Activated B cell treated with CpG ODN at 0.5 μM for 24 hours (primary cell): Measurements from ENCODE around the gene INTS15. TPM values are rescaled to one million over a fixed set of nuclear protein-coding genes. Genes with fewer than 3 reads are reported as not detected.

Experiments
- ATAC-seq: fragments of 200-7000 bp; cut with Tn5 transposase; one replicate; pipeline ENCODE4 v1.10.0; 2021; ENCODE audit warnings: low read depth, mild to moderate bottlenecking, moderate library complexity
- CTCF ChIA-PET: fragments of 350-600 bp; sonication (Branson Sonifier 250); formaldehyde crosslinking; loops from one replicate; lab custom pipeline; 2021; ENCODE audit warnings: antibody characterized with exemption; lab: Charles Lee
- POLR2A ChIA-PET: fragments of 350-600 bp; sonication (Branson Sonifier 250); formaldehyde crosslinking; loops from one replicate; lab custom pipeline; 2021; ENCODE audit warnings: antibody characterized with exemption; lab: Charles Lee
- DNase-seq: peaks from one replicate; pipeline ENCODE4 v3.0.0; 2022
- H3K27ac Mint-ChIP-seq: one replicate; pipeline ENCODE4 v1.8.0; 2020; ENCODE audit warnings: mixed read lengths
- H3K27me3 Mint-ChIP-seq: one replicate; pipeline ENCODE4 v1.8.0; 2021; ENCODE audit warnings: mixed read lengths
- H3K36me3 Mint-ChIP-seq: one replicate; pipeline ENCODE4 v1.8.0; 2021; ENCODE audit warnings: low read depth, mixed read lengths
- H3K4me1 Mint-ChIP-seq: one replicate; pipeline ENCODE4 v1.8.0; 2021; ENCODE audit warnings: mixed read lengths
- H3K4me3 Mint-ChIP-seq: one replicate; pipeline ENCODE4 v1.8.0; 2020; ENCODE audit warnings: mild to moderate bottlenecking, mixed read lengths
- H3K9me3 Mint-ChIP-seq: one replicate; pipeline ENCODE4 v1.8.0; 2020; ENCODE audit warnings: mixed read lengths
- intact Hi-C: fragments of 100-400 bp; cut with micrococcal nuclease; formaldehyde crosslinking; loops from one replicate; pipeline ENCODE4 v1.15.1; 2024
- total RNA-seq: library from RNA; stranded (reverse); gene quantifications from 2 replicates; pipeline ENCODE4 v1.2.3, GENCODE V29; 2022
- TF ChIP-seq, protein P1 (sequence below): fragments of 200-600 bp; IDR thresholded peaks from one replicate; pipeline ENCODE4 v1.8.0; 2022; ENCODE audit warnings: antibody characterized with exemption, mild to moderate bottlenecking

The INTS15 gene
- total RNA-seq, 1 donor from 2014 or later = 49.9 TPM

- ATAC-seq = no peak
- no peaks in the 10 kb centered on the region for H3K27me3 Mint-ChIP-seq
- peaks cover 2% of the 10 kb centered on the region for H3K4me1 Mint-ChIP-seq
- H3K4me3 Mint-ChIP-seq = no peak overlapping the region
- H3K27ac Mint-ChIP-seq = no peak overlapping the region
- CTCF ChIA-PET = interaction anchor here (1.2 kb wide), 1 partner anchor 33 kb away, joined by 3 read pairs; no protein-coding TSS in a partner anchor
- H3K36me3 Mint-ChIP-seq = peaks cover 52% of the 10 kb centered on the region
- no peak for DNase-seq
- POLR2A ChIA-PET = no interaction called here
- H3K9me3 Mint-ChIP-seq = no peaks in the 10 kb centered on the region
- intact Hi-C loops = no loop called here
- TF ChIP-seq, protein P1, sequence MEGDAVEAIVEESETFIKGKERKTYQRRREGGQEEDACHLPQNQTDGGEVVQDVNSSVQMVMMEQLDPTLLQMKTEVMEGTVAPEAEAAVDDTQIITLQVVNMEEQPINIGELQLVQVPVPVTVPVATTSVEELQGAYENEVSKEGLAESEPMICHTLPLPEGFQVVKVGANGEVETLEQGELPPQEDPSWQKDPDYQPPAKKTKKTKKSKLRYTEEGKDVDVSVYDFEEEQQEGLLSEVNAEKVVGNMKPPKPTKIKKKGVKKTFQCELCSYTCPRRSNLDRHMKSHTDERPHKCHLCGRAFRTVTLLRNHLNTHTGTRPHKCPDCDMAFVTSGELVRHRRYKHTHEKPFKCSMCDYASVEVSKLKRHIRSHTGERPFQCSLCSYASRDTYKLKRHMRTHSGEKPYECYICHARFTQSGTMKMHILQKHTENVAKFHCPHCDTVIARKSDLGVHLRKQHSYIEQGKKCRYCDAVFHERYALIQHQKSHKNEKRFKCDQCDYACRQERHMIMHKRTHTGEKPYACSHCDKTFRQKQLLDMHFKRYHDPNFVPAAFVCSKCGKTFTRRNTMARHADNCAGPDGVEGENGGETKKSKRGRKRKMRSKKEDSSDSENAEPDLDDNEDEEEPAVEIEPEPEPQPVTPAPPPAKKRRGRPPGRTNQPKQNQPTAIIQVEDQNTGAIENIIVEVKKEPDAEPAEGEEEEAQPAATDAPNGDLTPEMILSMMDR = no peak
These were observed 17.2 kb downstream of the INTS15 start for GRCh38 chr7:6606866-6607583.

- Mint-ChIP-seq H3K36me3 (peaks cover 45% of the 10 kb centered on the region), H3K4me1 (no peaks in the 10 kb centered on the region), H3K9me3 (no peaks in the 10 kb centered on the region), H3K27me3 (no peaks in the 10 kb centered on the region), H3K27ac (no peak overlapping the region), H3K4me3 (no peak overlapping the region)
- TF ChIP-seq, protein P1 = no peak
- POLR2A ChIA-PET = no interaction called here
- intact Hi-C loops = no loop called here
- CTCF ChIA-PET = no interaction called here
- DNase-seq = no peak
- no peak for ATAC-seq
These were observed 17.8 kb downstream of the INTS15 start for GRCh38 chr7:6607651-6608051.

- ChIA-PET POLR2A (no interaction called here), CTCF (no interaction called here)
- Mint-ChIP-seq H3K27ac (no peak overlapping the region), H3K4me1 (no peaks in the 10 kb centered on the region), H3K27me3 (no peaks in the 10 kb centered on the region), H3K9me3 (no peaks in the 10 kb centered on the region), H3K4me3 (no peak overlapping the region), H3K36me3 (peaks cover 44% of the 10 kb centered on the region)
- ATAC-seq (no peak), DNase-seq (no peak)
- TF ChIP-seq, protein P1 = no peak
- intact Hi-C loops = no loop called here
These were observed 18.3 kb downstream of the INTS15 start for GRCh38 chr7:6608081-6608480.

DNA sequence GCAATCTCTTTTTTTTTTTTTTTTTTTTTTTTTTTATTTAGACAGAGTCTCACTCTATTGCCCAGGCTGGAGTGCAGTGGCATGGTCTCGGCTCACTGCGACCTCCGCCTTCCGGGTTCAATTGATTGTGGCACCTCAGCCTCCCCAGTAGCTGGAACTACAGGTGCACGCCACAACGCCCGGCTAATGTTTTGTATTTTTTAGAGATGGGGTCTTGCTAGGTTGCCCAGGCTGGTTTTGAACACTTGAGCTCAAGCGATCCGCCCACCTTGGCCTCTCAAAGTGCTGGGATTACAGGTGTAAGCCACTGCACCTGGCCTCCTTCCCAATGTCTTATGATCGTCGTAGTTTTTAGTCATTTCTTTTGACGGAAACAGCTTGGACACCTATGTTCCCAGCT is 19.0 kb downstream of the INTS15 start:
- intact Hi-C loops = no loop called here
- no peaks in the 10 kb centered on the region for H3K4me1 Mint-ChIP-seq
- ChIA-PET CTCF (no interaction called here), POLR2A (no interaction called here)
- H3K4me3 Mint-ChIP-seq = no peak overlapping the region
- ATAC-seq = no peak
- H3K9me3 Mint-ChIP-seq = no peaks in the 10 kb centered on the region
- no peaks in the 10 kb centered on the region for H3K27me3 Mint-ChIP-seq
- H3K27ac Mint-ChIP-seq = no peak overlapping the region
- H3K36me3 Mint-ChIP-seq = peaks cover 41% of the 10 kb centered on the region
- TF ChIP-seq, protein P1 = no peak
- no peak for DNase-seq

DNA sequence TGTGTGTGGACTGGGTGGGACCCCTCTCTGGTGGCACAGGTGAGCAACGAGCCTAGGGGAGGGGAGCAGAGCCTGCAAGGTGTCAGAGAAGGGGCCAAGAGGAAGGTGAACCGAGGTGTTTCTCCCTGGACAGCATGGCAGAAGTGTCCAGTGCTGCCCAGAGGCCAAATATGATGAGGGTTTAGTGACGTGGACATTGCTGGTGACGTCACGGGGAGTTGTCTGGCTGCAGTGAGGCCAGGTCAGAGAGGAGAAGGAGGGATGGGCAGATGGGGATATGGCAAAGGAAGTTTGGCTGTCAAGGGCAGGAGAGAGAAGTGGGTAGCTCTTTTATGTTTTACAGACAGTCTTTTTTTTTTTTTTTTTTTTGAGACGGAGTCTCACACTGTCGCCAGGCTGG is 23.0 kb downstream of the INTS15 start:
- ChIA-PET POLR2A (interaction anchor here (0.6 to 0.7 kb wide), 2 partner anchors 22 to 209 kb away, joined by 3 to 10 read pairs; no protein-coding TSS in a partner anchor), CTCF (no interaction called here)
- peaks cover 3% of the 10 kb centered on the region for H3K27me3 Mint-ChIP-seq
- H3K9me3 Mint-ChIP-seq = no peaks in the 10 kb centered on the region
- TF ChIP-seq, protein P1 = no peak
- DNase-seq (no peak), ATAC-seq (no peak)
- intact Hi-C loops = no loop called here
- no peak overlapping the region for H3K4me3 Mint-ChIP-seq
- no peak overlapping the region for H3K27ac Mint-ChIP-seq
- peaks cover 13% of the 10 kb centered on the region for H3K36me3 Mint-ChIP-seq
- peaks cover 5% of the 10 kb centered on the region for H3K4me1 Mint-ChIP-seq
